NB4 (cell line): ENCODE data around the gene TEFM.

ENCODE experiments used
- POLR2A ChIP-seq: IDR thresholded peaks from 2 replicates; pipeline ENCODE4 v1.6.1; 2011; ENCODE audit warnings: mild to moderate bottlenecking; ENCODE audit not compliant: insufficient read length; ENCODE audit errors: extremely low read depth
- TF ChIP-seq, protein P1 (sequence below): IDR thresholded peaks from one replicate; pipeline ENCODE4 v1.5.1; 2012; ENCODE audit warnings: low read depth, low read length
- TF ChIP-seq, protein P2 (sequence below): IDR thresholded peaks from 2 replicates; pipeline ENCODE4 v1.6.1; 2011; ENCODE audit warnings: low read depth, low read length

- TF ChIP-seq, protein P1, sequence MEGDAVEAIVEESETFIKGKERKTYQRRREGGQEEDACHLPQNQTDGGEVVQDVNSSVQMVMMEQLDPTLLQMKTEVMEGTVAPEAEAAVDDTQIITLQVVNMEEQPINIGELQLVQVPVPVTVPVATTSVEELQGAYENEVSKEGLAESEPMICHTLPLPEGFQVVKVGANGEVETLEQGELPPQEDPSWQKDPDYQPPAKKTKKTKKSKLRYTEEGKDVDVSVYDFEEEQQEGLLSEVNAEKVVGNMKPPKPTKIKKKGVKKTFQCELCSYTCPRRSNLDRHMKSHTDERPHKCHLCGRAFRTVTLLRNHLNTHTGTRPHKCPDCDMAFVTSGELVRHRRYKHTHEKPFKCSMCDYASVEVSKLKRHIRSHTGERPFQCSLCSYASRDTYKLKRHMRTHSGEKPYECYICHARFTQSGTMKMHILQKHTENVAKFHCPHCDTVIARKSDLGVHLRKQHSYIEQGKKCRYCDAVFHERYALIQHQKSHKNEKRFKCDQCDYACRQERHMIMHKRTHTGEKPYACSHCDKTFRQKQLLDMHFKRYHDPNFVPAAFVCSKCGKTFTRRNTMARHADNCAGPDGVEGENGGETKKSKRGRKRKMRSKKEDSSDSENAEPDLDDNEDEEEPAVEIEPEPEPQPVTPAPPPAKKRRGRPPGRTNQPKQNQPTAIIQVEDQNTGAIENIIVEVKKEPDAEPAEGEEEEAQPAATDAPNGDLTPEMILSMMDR = no peak
- TF ChIP-seq POLR2A = no peak
- TF ChIP-seq, protein P2, sequence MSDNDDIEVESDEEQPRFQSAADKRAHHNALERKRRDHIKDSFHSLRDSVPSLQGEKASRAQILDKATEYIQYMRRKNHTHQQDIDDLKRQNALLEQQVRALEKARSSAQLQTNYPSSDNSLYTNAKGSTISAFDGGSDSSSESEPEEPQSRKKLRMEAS = no peak
These were observed 24.5 kb upstream of the TEFM start for GRCh38 chr17:30930495-30930894.
